Lung (tissue), 12 donors: ENCODE results near the gene PIBF1. TPM values are rescaled to one million over a fixed set of nuclear protein-coding genes. Genes with fewer than 3 reads are reported as not detected.

Experiments used
- ATAC-seq: fragments of 200-7000 bp; cut with Tn5 transposase; one replicate; pipeline ENCODE4 v1.9.1; 2020; ENCODE audit warnings: moderate number of reproducible peaks; ENCODE audit not compliant: insufficient read depth, low FRiP score
- DNase-seq, 3 donors: peaks; one replicate each; pipeline ENCODE4 v3.0.0-alpha.2; 2013 to 2017
- H3K27ac ChIP-seq, 2 donors: one replicate each; pipeline ENCODE4 v1.5.1; 2013; ENCODE audit warnings: mild to moderate bottlenecking in 2 of 2, moderate library complexity in 2 of 2, control low read depth in 1 of 2, inconsistent platforms in 1 of 2, low read depth in 1 of 2, low read length in 1 of 2
- H3K27me3 ChIP-seq, 3 donors: one replicate each; pipeline ENCODE4 v1.5.1; 2013; ENCODE audit warnings: low read length in 2 of 3; ENCODE audit not compliant: control insufficient read depth in 3 of 3, insufficient read depth in 3 of 3
- H3K36me3 ChIP-seq, 4 donors: one replicate each; pipeline ENCODE4 v1.5.1; 2013; ENCODE audit warnings: low read length in 4 of 4, mild to moderate bottlenecking in 1 of 4, moderate library complexity in 1 of 4; ENCODE audit not compliant: control insufficient read depth in 4 of 4, insufficient read depth in 4 of 4
- H3K4me1 ChIP-seq, 5 donors: one replicate each; pipeline ENCODE4 v1.5.1; 2013; ENCODE audit warnings: low read length in 5 of 5, mild to moderate bottlenecking in 2 of 5, moderate library complexity in 1 of 5; ENCODE audit not compliant: control insufficient read depth in 5 of 5, insufficient read depth in 5 of 5
- H3K4me3 ChIP-seq: one replicate; pipeline ENCODE4 v1.5.1; 2013; ENCODE audit warnings: mild to moderate bottlenecking, control low read depth, moderate library complexity
- H3K9ac ChIP-seq, 2 donors: one replicate each; pipeline ENCODE4 v1.5.1; 2013; ENCODE audit warnings: low read length in 2 of 2, control low read depth in 1 of 2; ENCODE audit not compliant: insufficient read depth in 1 of 2
- H3K9me3 ChIP-seq, 4 donors: one replicate each; pipeline ENCODE4 v1.5.1; 2013; ENCODE audit warnings: low read length in 3 of 4, mild to moderate bottlenecking in 1 of 4, moderate library complexity in 1 of 4; ENCODE audit not compliant: control insufficient read depth in 4 of 4, insufficient read depth in 3 of 4
- WGBS, 2 donors: extraction: QIAGEN DNeasy Blood & Tissue Kit; methylation state at CpG; one replicate each; pipeline ENCODE4 v1.1.7; 2013; 5-methylcytosine and 5-hydroxymethylcytosine counted together
- polyA plus RNA-seq, 2 donors: library from polyadenylated mRNA; stranded (reverse); fragments of 200-250 nt; gene quantifications; one replicate each; pipeline ENCODE4 v1.2.1, GENCODE V29; 2013
- total RNA-seq, 2 donors: library from RNA; depleted of rRNA in 1 of 2; stranded (reverse); fragments of >200 nt in 1 of 2; gene quantifications; one replicate each; pipeline ENCODE4 v1.2.1, GENCODE V29; 2014 to 2021
- TF ChIP-seq, protein P1 (sequence below): IDR thresholded peaks from 2 replicates; pipeline ENCODE4 v1.5.1; 2012; ENCODE audit warnings: mild to moderate bottlenecking; ENCODE audit errors: control extremely low read depth, extremely low read depth
- donor health status: control.
- donor health status: control.
- donor health status: Bipolar disorder and iron deficiency.
- donor health status: healthy.
- donor health status: DM: yes; HTN: yes; CAD: no.

The PIBF1 gene
- total and polyA plus RNA-seq, 4 donors: 8.4 to 61.1 (median 25.6) TPM

DNA sequence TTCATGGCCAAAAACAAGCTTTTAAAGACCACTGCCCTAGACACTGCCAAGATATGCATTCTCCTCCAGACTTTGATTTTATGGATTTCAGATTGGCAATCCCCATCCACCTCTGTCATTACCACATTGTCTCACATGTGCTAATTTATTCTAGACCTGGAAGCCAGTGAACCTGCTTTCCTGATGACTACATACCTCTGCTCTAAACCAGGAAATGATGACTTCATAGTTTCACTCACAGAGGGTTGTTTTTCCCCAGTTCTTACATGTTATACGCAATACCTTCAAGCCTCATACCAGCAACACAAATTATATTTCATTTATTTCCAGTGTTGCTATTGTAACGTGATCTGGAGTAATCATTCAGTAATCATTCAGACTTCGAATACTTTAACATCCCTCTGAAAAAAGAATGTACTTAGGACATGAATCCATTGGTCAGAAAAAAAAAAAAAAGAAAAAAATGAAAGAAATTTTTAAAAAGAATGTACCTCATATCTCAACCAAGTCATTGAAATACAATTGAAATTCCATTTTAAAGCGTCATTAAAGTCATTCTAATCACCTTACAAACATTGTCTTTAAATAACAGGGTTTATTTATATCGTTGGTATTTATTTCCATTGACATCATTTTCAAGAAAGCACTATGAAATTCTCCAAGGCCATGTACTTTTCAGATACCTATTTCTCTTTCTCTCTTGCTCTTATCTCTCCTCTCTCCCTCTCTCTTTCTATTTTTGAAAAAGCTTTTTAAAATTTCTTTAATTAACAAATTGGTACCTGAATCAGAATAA, 243.5 kb downstream of the PIBF1 start:
- ATAC-seq (no peak), DNase-seq (no peak)
- Histone ChIP-seq H3K9ac (no peak overlapping the region), H3K36me3 (peaks cover 0 to 3% (median 0%) of the 10 kb centered on the region in 4 donors), H3K9me3 (no peaks in the 10 kb centered on the region), H3K27me3 (no peaks in the 10 kb centered on the region), H3K4me3 (no peak overlapping the region), H3K4me1 (no peaks in the 10 kb centered on the region), H3K27ac (no peak overlapping the region)
- TF ChIP-seq, protein P1, sequence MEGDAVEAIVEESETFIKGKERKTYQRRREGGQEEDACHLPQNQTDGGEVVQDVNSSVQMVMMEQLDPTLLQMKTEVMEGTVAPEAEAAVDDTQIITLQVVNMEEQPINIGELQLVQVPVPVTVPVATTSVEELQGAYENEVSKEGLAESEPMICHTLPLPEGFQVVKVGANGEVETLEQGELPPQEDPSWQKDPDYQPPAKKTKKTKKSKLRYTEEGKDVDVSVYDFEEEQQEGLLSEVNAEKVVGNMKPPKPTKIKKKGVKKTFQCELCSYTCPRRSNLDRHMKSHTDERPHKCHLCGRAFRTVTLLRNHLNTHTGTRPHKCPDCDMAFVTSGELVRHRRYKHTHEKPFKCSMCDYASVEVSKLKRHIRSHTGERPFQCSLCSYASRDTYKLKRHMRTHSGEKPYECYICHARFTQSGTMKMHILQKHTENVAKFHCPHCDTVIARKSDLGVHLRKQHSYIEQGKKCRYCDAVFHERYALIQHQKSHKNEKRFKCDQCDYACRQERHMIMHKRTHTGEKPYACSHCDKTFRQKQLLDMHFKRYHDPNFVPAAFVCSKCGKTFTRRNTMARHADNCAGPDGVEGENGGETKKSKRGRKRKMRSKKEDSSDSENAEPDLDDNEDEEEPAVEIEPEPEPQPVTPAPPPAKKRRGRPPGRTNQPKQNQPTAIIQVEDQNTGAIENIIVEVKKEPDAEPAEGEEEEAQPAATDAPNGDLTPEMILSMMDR: no peak
- WGBS, 2 donors: 66 to 71% methylated on average over 5 of the region's 5 CpGs

DNA sequence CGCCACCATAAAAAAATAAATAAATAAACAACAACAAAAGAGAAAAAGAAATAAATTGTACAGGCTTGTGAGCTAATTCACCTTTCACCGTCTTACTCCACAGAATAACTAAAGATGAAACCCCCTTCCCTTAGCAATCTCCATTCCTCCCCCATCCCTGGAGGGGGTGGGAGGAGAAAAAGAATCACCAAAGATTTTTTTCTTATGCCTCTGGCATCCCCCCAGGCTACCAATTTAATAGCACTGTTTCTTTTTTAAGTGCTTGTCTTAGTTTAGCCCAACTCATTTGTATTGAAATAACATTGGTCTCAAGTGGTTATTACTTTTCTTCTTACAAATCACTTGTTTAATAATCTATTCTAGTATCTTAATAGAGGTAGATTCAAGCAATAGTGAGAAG, 253.0 kb downstream of the PIBF1 start:
- TF ChIP-seq, protein P1: no peak
- 97 to 100% methylated on average over 2 of the region's 2 CpGs for WGBS, 2 donors
- H3K36me3 ChIP-seq: no peaks in the 10 kb centered on the region
- H3K9ac ChIP-seq: no peak overlapping the region
- no peak for DNase-seq
- H3K9me3 ChIP-seq: peaks cover 0 to 3% (median 0%) of the 10 kb centered on the region in 4 donors
- H3K27ac ChIP-seq: no peak overlapping the region
- no peaks in the 10 kb centered on the region for H3K27me3 ChIP-seq
- no peak for ATAC-seq
- H3K4me3 ChIP-seq: no peak overlapping the region
- H3K4me1 ChIP-seq: no peaks in the 10 kb centered on the region

DNA sequence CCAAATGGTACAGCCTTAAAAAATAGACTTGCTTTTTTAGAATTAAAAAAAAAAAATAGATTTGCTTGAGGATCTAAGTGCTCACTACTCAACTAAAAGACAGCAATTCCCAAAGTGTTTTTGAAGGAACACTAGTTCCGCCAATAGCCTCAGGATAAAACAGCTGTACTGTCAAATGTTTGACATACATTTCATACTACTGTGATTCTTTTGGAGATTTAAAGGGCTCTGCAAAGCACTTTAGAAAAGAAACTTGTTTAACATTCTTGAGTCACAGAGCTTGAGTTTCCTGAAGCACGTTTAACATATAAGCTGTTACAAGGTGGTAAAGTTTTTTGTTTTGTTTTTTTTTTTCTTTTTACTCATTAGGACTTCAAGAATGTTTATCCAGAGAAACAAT, 253.7 kb downstream of the PIBF1 start:
- no peaks in the 10 kb centered on the region for H3K36me3 ChIP-seq
- ATAC-seq (no peak), DNase-seq (peak in 2 of 3 donors; percentile 14 to 49)
- TF ChIP-seq, protein P1: no peak
- H3K27me3 ChIP-seq: no peaks in the 10 kb centered on the region
- H3K4me1 ChIP-seq: no peaks in the 10 kb centered on the region
- H3K9me3 ChIP-seq: peaks cover 0 to 3% (median 0%) of the 10 kb centered on the region in 4 donors
- no peak overlapping the region for H3K9ac ChIP-seq
- H3K27ac ChIP-seq: no peak overlapping the region
- no peak overlapping the region for H3K4me3 ChIP-seq
- WGBS, 2 donors: 53 to 73% methylated on average over 2 of the region's 2 CpGs
